H9 (cell line): ENCODE data around the gene SORBS1. TPM values are rescaled to one million over a fixed set of nuclear protein-coding genes. Genes with fewer than 3 reads are reported as not detected.

ENCODE experiments used
- DNase-seq: peaks from one replicate; pipeline ENCODE4 v3.0.0-alpha.2; 2017
- H2AFZ ChIP-seq: one replicate; pipeline ENCODE4 v1.6.1; 2013; ENCODE audit warnings: mild to moderate bottlenecking, low read length, control low read depth, moderate library complexity
- H2AK5ac ChIP-seq: 2 replicates; pipeline ENCODE4 v1.6.1; 2013; ENCODE audit warnings: low read length, control low read depth, mixed read lengths; ENCODE audit not compliant: insufficient read length
- H2BK120ac ChIP-seq: one replicate; pipeline ENCODE4 v1.6.1; 2013; ENCODE audit warnings: low read depth, mild to moderate bottlenecking, low read length, control low read depth, inconsistent platforms; ENCODE audit not compliant: poor library complexity, severe bottlenecking
- H2BK12ac ChIP-seq: 2 replicates; pipeline ENCODE4 v1.6.1; 2013; ENCODE audit warnings: low read length, control low read depth, mixed read lengths, low read depth; ENCODE audit not compliant: insufficient read length
- H2BK15ac ChIP-seq: 2 replicates; pipeline ENCODE4 v1.6.1; 2013; ENCODE audit warnings: low read depth, low read length, control low read depth
- H2BK20ac ChIP-seq: one replicate; pipeline ENCODE4 v1.6.1; 2013; ENCODE audit warnings: low read depth, mild to moderate bottlenecking, low read length, control low read depth, inconsistent platforms; ENCODE audit not compliant: poor library complexity, severe bottlenecking
- H2BK5ac ChIP-seq: 2 replicates; pipeline ENCODE4 v1.6.1; 2013; ENCODE audit warnings: low read length, control low read depth, mixed read lengths; ENCODE audit not compliant: insufficient read length
- H3K14ac ChIP-seq: 2 replicates; pipeline ENCODE4 v1.6.1; 2013; ENCODE audit warnings: low read length, control low read depth; ENCODE audit not compliant: insufficient read depth
- H3K18ac ChIP-seq: 2 replicates; pipeline ENCODE4 v1.6.1; 2013; ENCODE audit warnings: low read depth, mild to moderate bottlenecking, mixed read lengths, low read length, control low read depth; ENCODE audit not compliant: insufficient read length
- H3K23ac ChIP-seq: 2 replicates; pipeline ENCODE4 v1.6.1; 2013; ENCODE audit warnings: low read length, control low read depth, mixed read lengths, low read depth; ENCODE audit not compliant: insufficient read length
- H3K23me2 ChIP-seq: 2 replicates; pipeline ENCODE4 v1.6.1; 2013; ENCODE audit warnings: low read depth, mild to moderate bottlenecking, mixed read lengths, low read length, control low read depth; ENCODE audit not compliant: insufficient read length, poor library complexity, severe bottlenecking
- H3K27ac ChIP-seq: 2 replicates; pipeline ENCODE4 v1.5.1; 2013; ENCODE audit warnings: low read length, control low read depth, mixed read lengths, low read depth; ENCODE audit not compliant: insufficient read length
- H3K27me3 ChIP-seq: 2 replicates; pipeline ENCODE4 v1.6.1; 2013; ENCODE audit warnings: low read length, control low read depth, inconsistent platforms; ENCODE audit not compliant: insufficient read depth
- H3K4ac ChIP-seq: 2 replicates; pipeline ENCODE4 v1.6.1; 2013; ENCODE audit warnings: low read depth, mild to moderate bottlenecking, control low read depth, inconsistent platforms, low read length, moderate library complexity
- H3K4me1 ChIP-seq: 2 replicates; pipeline ENCODE4 v1.6.1; 2013; ENCODE audit warnings: low read length, control low read depth, inconsistent platforms; ENCODE audit not compliant: insufficient read depth
- H3K4me2 ChIP-seq: 2 replicates; pipeline ENCODE4 v1.6.1; 2013; ENCODE audit warnings: low read length, control low read depth, mixed read lengths; ENCODE audit not compliant: insufficient read length, insufficient read depth
- H3K56ac ChIP-seq: 2 replicates; pipeline ENCODE4 v1.6.1; 2013; ENCODE audit warnings: low read depth, mild to moderate bottlenecking, mixed read lengths, low read length, control low read depth; ENCODE audit not compliant: insufficient read length
- H3K79me1 ChIP-seq: 2 replicates; pipeline ENCODE4 v1.6.1; 2013; ENCODE audit warnings: low read depth, mild to moderate bottlenecking, moderate library complexity, low read length, control low read depth, inconsistent platforms; ENCODE audit not compliant: insufficient read depth, poor library complexity, severe bottlenecking
- H3K79me2 ChIP-seq: 2 replicates; pipeline ENCODE4 v1.6.1; 2013; ENCODE audit warnings: low read length, control low read depth, inconsistent platforms; ENCODE audit not compliant: insufficient read depth
- H3K9ac ChIP-seq: 2 replicates; pipeline ENCODE4 v1.6.1; 2013; ENCODE audit warnings: low read length, control low read depth, mixed read lengths; ENCODE audit not compliant: insufficient read length; ENCODE audit errors: extremely low read depth
- H3K9me3 ChIP-seq: one replicate; pipeline ENCODE4 v1.6.1; 2013; ENCODE audit warnings: low read depth, low read length, inconsistent platforms; ENCODE audit not compliant: control insufficient read depth
- H3T11ph ChIP-seq: one replicate; pipeline ENCODE4 v1.6.1; 2013; ENCODE audit warnings: mild to moderate bottlenecking, low read length, control low read depth, inconsistent platforms
- H4K20me1 ChIP-seq: one replicate; pipeline ENCODE4 v1.6.1; 2013; ENCODE audit not compliant: control insufficient read depth, insufficient read length, insufficient read depth
- H4K5ac ChIP-seq: 2 replicates; pipeline ENCODE4 v1.6.1; 2013; ENCODE audit warnings: low read depth, mild to moderate bottlenecking, mixed read lengths, low read length, control low read depth; ENCODE audit not compliant: insufficient read length
- H4K8ac ChIP-seq: replicated peaks from 2 replicates; pipeline ENCODE4 v1.6.1; 2013; ENCODE audit warnings: low read length, control low read depth, mixed read lengths, low read depth; ENCODE audit not compliant: insufficient read length
- H4K91ac ChIP-seq: 2 replicates; pipeline ENCODE4 v1.6.1; 2013; ENCODE audit warnings: low read depth, mild to moderate bottlenecking, moderate library complexity, mixed read lengths, low read length, control low read depth; ENCODE audit not compliant: insufficient read length
- H3K27ac Mint-ChIP-seq, 3 experiments: 2 replicates in 2 of 3; 3 replicates in 1 of 3; pipeline ENCODE4 v1.8.0; 2020 to 2021; ENCODE audit warnings: mixed read lengths in 3 of 3, mild to moderate bottlenecking in 1 of 3, moderate library complexity in 1 of 3
- H3K27me3 Mint-ChIP-seq: 2 replicates; pipeline ENCODE4 v1.8.0; 2021; ENCODE audit warnings: low read depth, mild to moderate bottlenecking, moderate library complexity, mixed read lengths
- H3K36me3 Mint-ChIP-seq, 3 experiments: 2 replicates in 2 of 3; 3 replicates in 1 of 3; pipeline ENCODE4 v1.8.0; 2020 to 2021; ENCODE audit warnings: low read depth in 3 of 3, mixed read lengths in 3 of 3; ENCODE audit not compliant: insufficient read depth in 1 of 3
- H3K4me1 Mint-ChIP-seq, 2 experiments: 2 replicates each; pipeline ENCODE4 v1.8.0; 2020; ENCODE audit warnings: mixed read lengths in 2 of 2
- H3K4me3 Mint-ChIP-seq, 2 experiments: 2 replicates in 1 of 2; 3 replicates in 1 of 2; pipeline ENCODE4 v1.8.0; 2020 to 2021; ENCODE audit warnings: mild to moderate bottlenecking in 2 of 2, mixed read lengths in 2 of 2, moderate library complexity in 1 of 2
- H3K9me3 Mint-ChIP-seq, 2 experiments: 2 replicates in 1 of 2; 3 replicates in 1 of 2; pipeline ENCODE4 v1.8.0; 2020; ENCODE audit warnings: mild to moderate bottlenecking in 2 of 2, mixed read lengths in 2 of 2, moderate library complexity in 1 of 2
- CTCF ChIP-seq: fragments of 200-600 bp; sonication (generic); conservative IDR thresholded peaks from 3 replicates; pipeline ENCODE4 v1.8.0; 2021; ENCODE audit warnings: antibody characterized with exemption, mild to moderate bottlenecking
- WGBS: extraction: QIAGEN DNeasy Blood & Tissue Kit; methylation state at CpG from one replicate; pipeline ENCODE4 v1.1.7; 2013; ENCODE audit warnings: missing lambda C conversion rate, low lambda C conversion rate, mixed read lengths; ENCODE audit not compliant: insufficient read length; ENCODE audit errors: extremely low coverage; 5-methylcytosine and 5-hydroxymethylcytosine counted together
- total RNA-seq: library from RNA; stranded (reverse); gene quantifications from 2 replicates; pipeline ENCODE4 v1.2.1, GENCODE V29; 2021

SORBS1 gene
- total RNA-seq, 1 experiment from 2014 or later, result 24.3 TPM

GRCh38 chr10:95279042-95279820 is 281.9 kb downstream of the SORBS1 start:
- no peak overlapping the region for H2BK120ac ChIP-seq
- no peak overlapping the region for H3K4me3 Mint-ChIP-seq
- H2BK12ac ChIP-seq, result no peak overlapping the region
- no peak overlapping the region for H2AK5ac ChIP-seq
- no peak overlapping the region for H3K18ac ChIP-seq
- peak overlapping the region in 2 of 3 experiments; percentile 25 to 35; a peak in 2 of 7 replicates for H3K27ac Mint-ChIP-seq
- H3T11ph ChIP-seq, result no peak overlapping the region
- no peak for TF ChIP-seq CTCF
- no peak for DNase-seq
- H3K4ac ChIP-seq, result no peak overlapping the region
- no peak overlapping the region for H3K9ac ChIP-seq
- no peaks in the 10 kb centered on the region for H3K9me3 ChIP-seq
- no peak overlapping the region for H4K91ac ChIP-seq
- WGBS, result 100% methylated on average over 1 of the region's 4 CpGs
- no peak overlapping the region for H2BK20ac ChIP-seq
- no peak overlapping the region for H3K14ac ChIP-seq
- no peak overlapping the region for H4K5ac ChIP-seq
- H3K36me3 Mint-ChIP-seq, result peaks cover 0 to 8% (median 6%) of the 10 kb centered on the region in 3 experiments; a peak in 2 of 7 replicates
- no peaks in the 10 kb centered on the region for H3K27me3 Mint-ChIP-seq
- peaks cover 7% of the 10 kb centered on the region; the same call in 1 of the 2 replicates for H3K4me1 ChIP-seq
- no peak overlapping the region for H4K8ac ChIP-seq
- H3K4me2 ChIP-seq, result no peak overlapping the region
- H3K4me1 Mint-ChIP-seq, result peaks cover 52 to 56% of the 10 kb centered on the region in 2 experiments
- peaks cover 26% of the 10 kb centered on the region; the same call in 1 of the 2 replicates for H3K79me2 ChIP-seq
- no peak overlapping the region for H3K27ac ChIP-seq
- H2BK15ac ChIP-seq, result no peak overlapping the region
- H3K27me3 ChIP-seq, result no peaks in the 10 kb centered on the region
- H3K9me3 Mint-ChIP-seq, result no peaks in the 10 kb centered on the region
- H3K79me1 ChIP-seq, result peaks cover 4% of the 10 kb centered on the region
- H2AFZ ChIP-seq, result no peak overlapping the region
- H2BK5ac ChIP-seq, result no peak overlapping the region
- no peak overlapping the region for H3K23ac ChIP-seq
- H4K20me1 ChIP-seq, result no peaks in the 10 kb centered on the region
- no peaks in the 10 kb centered on the region for H3K23me2 ChIP-seq
- no peak overlapping the region for H3K56ac ChIP-seq
